RWPE2 (cell line): ENCODE results near the gene AKR1C1.
"Not testable (repeated sequence)": the region's sequence is repeated elsewhere in the genome, so short reads cannot be mapped to it uniquely, and the experiment has no call there.

Source experiments
- ATAC-seq: fragments of 200-7000 bp; cut with Tn5 transposase; 3 replicates; pipeline ENCODE4 v1.9.1; 2021; ENCODE audit warnings: low read depth
- DNase-seq: peaks from one replicate; pipeline ENCODE4 v3.0.0-alpha.2; 2020; ENCODE audit warnings: low spot score
- H3K27ac ChIP-seq: fragments of 450-650 bp; 2 replicates; pipeline ENCODE4 v1.5.1; 2017; ENCODE audit warnings: mild to moderate bottlenecking; ENCODE audit not compliant: poor library complexity, severe bottlenecking
- H3K27me3 ChIP-seq: fragments of 250-450 bp; sonication (Bioruptor Pico); 2 replicates; pipeline ENCODE4 v1.5.1; 2021; ENCODE audit warnings: mild to moderate bottlenecking, moderate library complexity; ENCODE audit not compliant: insufficient read depth, poor library complexity, severe bottlenecking
- H3K36me3 ChIP-seq: fragments of 250-450 bp; sonication (Bioruptor Pico); 2 replicates; pipeline ENCODE4 v1.5.1; 2020; ENCODE audit warnings: low read depth, mild to moderate bottlenecking, moderate library complexity
- H3K4me1 ChIP-seq: fragments of 250-450 bp; sonication (Bioruptor Pico); 2 replicates; pipeline ENCODE4 v1.5.1; 2021; ENCODE audit warnings: mild to moderate bottlenecking, moderate library complexity; ENCODE audit not compliant: insufficient read depth, poor library complexity, severe bottlenecking
- H3K4me3 ChIP-seq: fragments of 250-450 bp; sonication (Bioruptor Pico); 2 replicates; pipeline ENCODE4 v1.5.1; 2021; ENCODE audit warnings: mild to moderate bottlenecking, moderate library complexity; ENCODE audit not compliant: severe bottlenecking
- H3K9me3 ChIP-seq: fragments of 250-450 bp; sonication (Bioruptor Pico); 2 replicates; pipeline ENCODE4 v1.5.1; 2021; ENCODE audit warnings: mild to moderate bottlenecking, moderate library complexity; ENCODE audit not compliant: severe bottlenecking
- CTCF ChIP-seq: fragments of 450-650 bp; IDR thresholded peaks from one replicate; pipeline ENCODE4 v1.5.1; 2017; ENCODE audit warnings: mild to moderate bottlenecking, moderate library complexity; ENCODE audit not compliant: poor library complexity, severe bottlenecking

Gene AKR1C1

GRCh38 chr10:4945766-4946717, 17.2 kb upstream of the AKR1C1 start:
- DNase-seq: no peak
- no peak for ATAC-seq
- no peak for TF ChIP-seq CTCF
- Histone ChIP-seq H3K4me1 (peaks cover 15% of the 10 kb centered on the region), H3K27me3 (no peaks in the 10 kb centered on the region), H3K27ac (no peak overlapping the region), H3K36me3 (no peaks in the 10 kb centered on the region), H3K9me3 (no peaks in the 10 kb centered on the region), H3K4me3 (no peak overlapping the region)

- ATAC-seq (no peak), DNase-seq (no peak)
- Histone ChIP-seq H3K27ac (peak overlapping the region; percentile 33), H3K9me3 (no peaks in the 10 kb centered on the region), H3K27me3 (no peaks in the 10 kb centered on the region), H3K4me3 (no peak overlapping the region), H3K4me1 (peaks cover 12% of the 10 kb centered on the region), H3K36me3 (no peaks in the 10 kb centered on the region)
- TF ChIP-seq CTCF: no peak
These were observed 16.1 kb upstream of the AKR1C1 start for GRCh38 chr10:4947039-4947634.

- no peak for DNase-seq
- TF ChIP-seq CTCF: no peak
- H3K9me3 ChIP-seq: no peaks in the 10 kb centered on the region
- ATAC-seq: peak; percentile 91
- H3K36me3 ChIP-seq: no peaks in the 10 kb centered on the region
- peaks cover 12% of the 10 kb centered on the region for H3K4me1 ChIP-seq
- H3K4me3 ChIP-seq: no peak overlapping the region
- H3K27me3 ChIP-seq: no peaks in the 10 kb centered on the region
- H3K27ac ChIP-seq: peak overlapping the region; percentile 33
These were observed 15.3 kb upstream of the AKR1C1 start for GRCh38 chr10:4947635-4948596.

GRCh38 chr10:4951512-4952162, 11.6 kb upstream of the AKR1C1 start:
- not testable (repeated sequence) for H3K27ac ChIP-seq, DNase-seq, H3K4me3 ChIP-seq, ATAC-seq, H3K27me3 ChIP-seq, H3K36me3 ChIP-seq, H3K9me3 ChIP-seq
- peaks cover 12% of the 10 kb centered on the region for H3K4me1 ChIP-seq
